ENCODE results near the gene RNF31. TPM values are rescaled to one million over a fixed set of nuclear protein-coding genes. Genes with fewer than 3 reads are reported as not detected.
"Not testable (repeated sequence)": the region's sequence is repeated elsewhere in the genome, so short reads cannot be mapped to it uniquely, and the experiment has no call there.

The RNF31 gene
- total RNA-seq, 4 donors from 2014 or later: 21.7 to 33.3 (median 26.8) TPM

- intact Hi-C loops (cut with DNase I): loop anchor here (2.0 kb wide), 1 partner anchor 17 kb away; the partner anchor contains the start of gene CHMP4A
- WGBS: under 1% methylated on average over 27 of the region's 89 CpGs
- H3K4me3 ChIP-seq: peak within 1 kb of the TSS; percentile 82 to 89 (median 84)
- H3K27ac ChIP-seq (replicated peaks in 1 of 4): peak within 1 kb of the TSS; percentile 95 to 98 (median 96)
- peaks cover 32 to 61% (median 45%) of the 10 kb centered on the region in 4 donors for H3K4me1 ChIP-seq
- H3K27me3 ChIP-seq: no peaks in the 10 kb centered on the region
- TF ChIP-seq POLR2A (IDR thresholded peaks at IDR 0.05; ENCODE audit: low read depth) (no peak), POLR2AphosphoS5 (IDR thresholded peaks at IDR 0.05) (peak; percentile 94)
- H3K36me3 ChIP-seq: peaks cover 12 to 34% (median 29%) of the 10 kb centered on the region in 4 donors
- no peaks in the 10 kb centered on the region for H3K9me3 ChIP-seq
- peak; percentile 97 for DNase-seq (ENCODE audit: extremely low spot score)
Observed at GRCh38 chr14:24195186-24196070, 48.1 kb downstream of the RNF31 start, which contains the start of gene TM9SF1. Gene TM9SF1 (minus strand): TSS chr14:24195441. CDS start chr14:24195019, 422 bp downstream.

GRCh38 chr14:24196071-24197055, 49.1 kb downstream of the RNF31 start:
- Histone ChIP-seq H3K27me3 (no peaks in the 10 kb centered on the region), H3K4me1 (peaks cover 32 to 61% (median 45%) of the 10 kb centered on the region in 4 donors), H3K9me3 (no peaks in the 10 kb centered on the region), H3K4me3 (peak overlapping the region; percentile 82 to 89 (median 84)), H3K36me3 (peaks cover 11 to 34% (median 27%) of the 10 kb centered on the region in 4 donors), H3K27ac (replicated peaks in 1 of 4) (peak overlapping the region; percentile 95 to 98 (median 96))
- TF ChIP-seq CTCF (IDR thresholded peaks at IDR 0.05) (no peak), EP300 (IDR thresholded peaks at IDR 0.05) (no peak), POLR2A (IDR thresholded peaks at IDR 0.05; ENCODE audit: low read depth) (no peak), POLR2AphosphoS5 (IDR thresholded peaks at IDR 0.05) (no peak)
- intact Hi-C loops (cut with DNase I): no loop called here
- WGBS: 37% methylated on average over 33 of the region's 33 CpGs
- DNase-seq (ENCODE audit: extremely low spot score): no peak

DNA sequence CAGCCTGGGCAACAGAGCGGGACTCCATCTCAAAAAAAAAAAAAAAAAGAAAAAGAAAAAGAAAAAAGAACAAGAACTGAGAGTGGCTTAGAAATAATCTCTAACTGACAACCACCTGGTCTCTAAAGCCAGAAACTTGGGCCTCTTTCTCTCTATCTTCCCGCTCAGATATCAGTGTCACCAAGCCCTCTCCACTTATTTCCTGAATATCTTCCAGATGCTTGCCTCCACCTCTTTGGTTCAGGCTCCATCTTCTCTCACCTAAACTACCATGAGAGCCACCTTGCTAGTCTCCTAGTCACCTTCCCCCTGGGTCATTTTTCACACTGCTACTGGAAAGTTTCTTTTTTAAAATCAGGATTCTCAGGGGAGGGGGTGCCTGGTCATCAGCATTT, 49.8 kb downstream of the RNF31 start:
- H3K4me1 ChIP-seq: peaks cover 32 to 57% (median 45%) of the 10 kb centered on the region in 4 donors
- TF ChIP-seq POLR2A (IDR thresholded peaks at IDR 0.05; ENCODE audit: low read depth) (no peak), CTCF (IDR thresholded peaks at IDR 0.05) (no peak), EP300 (IDR thresholded peaks at IDR 0.05) (no peak), POLR2AphosphoS5 (IDR thresholded peaks at IDR 0.05) (no peak)

DNA sequence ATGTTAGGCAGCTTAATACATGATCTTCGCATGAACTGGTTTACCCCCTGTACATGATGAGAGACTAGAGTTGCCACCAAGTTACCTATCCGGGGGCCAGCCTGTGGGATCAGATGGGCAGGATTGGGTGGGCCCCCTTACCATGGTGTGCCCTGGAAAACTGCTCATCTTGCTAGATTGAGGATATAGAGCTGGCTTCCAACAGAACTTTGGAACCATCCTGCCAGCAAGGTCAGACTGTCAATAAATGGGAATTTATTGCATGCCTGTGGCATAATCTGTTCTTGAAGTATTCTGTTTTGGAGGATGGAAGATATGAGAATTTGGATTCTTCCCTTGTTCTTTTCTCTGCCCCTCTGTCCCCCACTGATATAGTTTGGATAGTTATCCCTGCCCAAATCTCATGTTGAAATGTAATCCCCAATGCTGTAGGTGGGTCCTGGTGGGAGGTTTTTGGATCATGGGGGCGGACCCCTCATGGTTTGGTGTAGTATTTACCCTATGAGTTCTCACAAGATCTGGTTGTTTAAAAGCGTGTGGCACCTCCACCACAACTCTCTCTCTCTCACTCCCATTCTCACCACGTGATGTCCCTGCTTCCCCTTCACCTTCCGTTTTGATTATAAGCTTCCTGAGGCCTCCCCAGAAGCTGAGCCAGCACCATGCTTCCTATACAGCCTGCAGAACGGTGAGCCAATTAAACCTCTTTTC, 51.7 kb downstream of the RNF31 start:
- peaks cover 31 to 43% (median 37%) of the 10 kb centered on the region in 4 donors for H3K4me1 ChIP-seq
- WGBS: 80% methylated on average over 7 of the region's 7 CpGs
- no peaks in the 10 kb centered on the region for H3K9me3 ChIP-seq
- no peaks in the 10 kb centered on the region for H3K27me3 ChIP-seq
- no peak overlapping the region for H3K27ac ChIP-seq (replicated peaks in 1 of 4)
- intact Hi-C loops (cut with DNase I): no loop called here
- H3K4me3 ChIP-seq: no peak overlapping the region
- H3K36me3 ChIP-seq: peaks cover 0 to 39% (median 13%) of the 10 kb centered on the region in 4 donors
- TF ChIP-seq POLR2A (IDR thresholded peaks at IDR 0.05; ENCODE audit: low read depth) (no peak), POLR2AphosphoS5 (IDR thresholded peaks at IDR 0.05) (no peak), EP300 (IDR thresholded peaks at IDR 0.05) (no peak), CTCF (IDR thresholded peaks at IDR 0.05) (no peak)
- no peak for DNase-seq (ENCODE audit: extremely low spot score)

More for the DNA sequence above, 49.8 kb downstream of the RNF31 start:
- WGBS: 85% methylated on average over 2 of the region's 2 CpGs
- peaks cover 11 to 33% (median 23%) of the 10 kb centered on the region in 4 donors for H3K36me3 ChIP-seq
- no peak for DNase-seq (ENCODE audit: extremely low spot score)
- intact Hi-C loops (cut with DNase I): no loop called here
- H3K27ac ChIP-seq (replicated peaks in 1 of 4): no peak overlapping the region
- no peaks in the 10 kb centered on the region for H3K27me3 ChIP-seq
- peak overlapping the region in 2 of 4 donors; percentile 84 to 85 for H3K4me3 ChIP-seq
- H3K9me3 ChIP-seq: no peaks in the 10 kb centered on the region

- not testable (repeated sequence) for DNase-seq (ENCODE audit: extremely low spot score)
- H3K36me3 ChIP-seq: peaks cover 6 to 72% (median 33%) of the 10 kb centered on the region in 4 donors
- WGBS: 90% methylated on average over 8 of the region's 8 CpGs
Observed at GRCh38 chr14:24202538-24202937, 55.2 kb downstream of the RNF31 start.

DNA sequence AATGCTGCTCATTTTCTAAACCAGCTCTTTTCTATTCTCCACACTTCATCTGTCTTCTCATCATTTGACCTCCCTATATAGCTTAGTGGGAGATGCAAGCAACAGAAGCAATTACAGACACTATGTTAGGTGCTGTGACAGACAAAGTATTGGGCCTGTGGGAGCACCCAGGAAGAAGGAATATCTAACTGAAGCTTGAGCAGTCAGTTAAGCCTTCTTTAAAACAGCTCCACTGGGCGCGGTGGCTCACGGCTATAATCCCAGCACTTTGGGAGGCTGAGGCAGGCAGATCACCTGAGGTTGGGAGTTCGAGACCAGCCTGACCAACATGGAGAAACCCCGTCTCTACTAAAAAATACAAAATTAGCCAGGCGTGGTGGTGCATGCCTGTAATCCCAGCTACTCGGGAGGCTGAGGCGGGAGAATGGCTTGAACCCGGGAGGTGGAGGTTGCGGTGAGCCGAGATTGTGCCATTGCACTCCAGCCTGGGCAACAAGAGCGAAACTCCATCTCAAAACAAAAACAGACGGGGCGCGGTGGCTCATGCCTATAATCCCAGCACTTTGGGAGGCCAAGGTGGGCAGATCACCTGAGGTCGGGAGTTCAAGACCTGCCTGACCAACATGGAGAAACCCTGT, 56.1 kb downstream of the RNF31 start:
- 95% methylated on average over 16 of the region's 16 CpGs for WGBS
- H3K4me3 ChIP-seq; intact Hi-C loops (cut with DNase I); DNase-seq (ENCODE audit: extremely low spot score); H3K4me1 ChIP-seq; H3K27ac ChIP-seq (replicated peaks in 1 of 4); H3K9me3 ChIP-seq; H3K27me3 ChIP-seq: not testable (repeated sequence)
- H3K36me3 ChIP-seq: peaks cover 6 to 80% (median 37%) of the 10 kb centered on the region in 4 donors

More at GRCh38 chr14:24202538-24202937, 55.2 kb downstream of the RNF31 start:
- peaks cover 7 to 15% (median 12%) of the 10 kb centered on the region in 4 donors for H3K4me1 ChIP-seq
- H3K27ac ChIP-seq (replicated peaks in 1 of 4); H3K4me3 ChIP-seq; H3K27me3 ChIP-seq; intact Hi-C loops (cut with DNase I); H3K9me3 ChIP-seq: not testable (repeated sequence)

Measured in esophagus muscularis mucosa (tissue), 4 donors.